Measurements from ENCODE around the gene ANO8. TPM values are rescaled to one million over a fixed set of nuclear protein-coding genes. Genes with fewer than 3 reads are reported as not detected.

Gene ANO8
- total and polyA plus RNA-seq, 2 of the 13 experiments (the other 11 are each of a cell fraction or from before 2014, with no cell fraction given), result 1.8 to 3.5 TPM

GRCh38 chr19:17336872-17337674, 2.4 kb upstream of the ANO8 start, which contains the start of gene GTPBP3 (continued):
- TF ChIP-seq NONO (IDR thresholded peaks at IDR 0.05) (no peak), NONO (CRISPR knock-in tag; conservative IDR thresholded peaks at IDR 0.05) (peak; percentile 68), POGZ (CRISPR knock-in tag; IDR thresholded peaks at IDR 0.05) (no peak; the same call in 1 of the 2 replicates), ZMYM3 (CRISPR knock-in tag; IDR thresholded peaks at IDR 0.05) (peak; percentile 87), CHD2 (IDR thresholded peaks at IDR 0.05; ENCODE audit: low read depth, low read length) (no peak), ZNF710 (CRISPR knock-in tag; IDR thresholded peaks at IDR 0.05; ENCODE audit: borderline replicate concordance) (peak; percentile 40; the same call in 1 of the 2 replicates), ZNF264 (CRISPR knock-in tag; IDR thresholded peaks at IDR 0.05) (0 out of 2 replicates have a peak, but pooled peaks have one; percentile 1), ZNF253 (CRISPR knock-in tag; IDR thresholded peaks at IDR 0.05; ENCODE audit: borderline replicate concordance) (0 out of 2 replicates have a peak, but pooled peaks have one; percentile 45), ZNF503 (CRISPR knock-in tag; IDR thresholded peaks at IDR 0.05) (0 out of 2 replicates have a peak, but pooled peaks have one; percentile 42), MNT (IDR thresholded peaks at IDR 0.05) (peak; percentile 61), ZNF354B (CRISPR knock-in tag; IDR thresholded peaks at IDR 0.05) (0 out of 2 replicates have a peak, but pooled peaks have one; percentile 37), NFKB2 (CRISPR knock-in tag; IDR thresholded peaks at IDR 0.05; ENCODE audit: borderline replicate concordance) (0 out of 2 replicates have a peak, but pooled peaks have one; percentile 41), CCDC6 (CRISPR knock-in tag; IDR thresholded peaks at IDR 0.05) (peak; percentile 83), ZNF615 (CRISPR knock-in tag; IDR thresholded peaks at IDR 0.05; ENCODE audit: borderline replicate concordance) (no peak), NR3C1 (CRISPR knock-in tag; IDR thresholded peaks at IDR 0.05) (no peak), MTF1 (CRISPR knock-in tag; IDR thresholded peaks at IDR 0.05) (no peak), AHR (CRISPR knock-in tag; IDR thresholded peaks at IDR 0.05) (no peak), ZNF576 (CRISPR knock-in tag; IDR thresholded peaks at IDR 0.05) (0 out of 2 replicates have a peak, but pooled peaks have one; percentile 21), RBM39 (IDR thresholded peaks at IDR 0.05; ENCODE audit: low read depth, low read length, poor library complexity, severe bottlenecking) (no peak), JUNB (CRISPR knock-in tag; IDR thresholded peaks at IDR 0.05; ENCODE audit: borderline replicate concordance) (no peak), NFATC3 (CRISPR knock-in tag; IDR thresholded peaks at IDR 0.05) (peak; percentile 77; the same call in 1 of the 2 replicates), ZKSCAN5 (CRISPR knock-in tag; IDR thresholded peaks at IDR 0.05) (no peak), ZNF772 (CRISPR knock-in tag; IDR thresholded peaks at IDR 0.05) (0 out of 2 replicates have a peak, but pooled peaks have one; percentile 67), HOXD1 (CRISPR knock-in tag; IDR thresholded peaks at IDR 0.05) (no peak), PHB2 (IDR thresholded peaks at IDR 0.05; ENCODE audit: partially characterized antibody) (no peak)
